ENCODE data around the gene SEZ6L. TPM values are rescaled to one million over a fixed set of nuclear protein-coding genes. Genes with fewer than 3 reads are reported as not detected.

Gene SEZ6L
- polyA plus RNA-seq, 2 of the 4 experiments (the other 2 are of a cell fraction): not detected

DNA sequence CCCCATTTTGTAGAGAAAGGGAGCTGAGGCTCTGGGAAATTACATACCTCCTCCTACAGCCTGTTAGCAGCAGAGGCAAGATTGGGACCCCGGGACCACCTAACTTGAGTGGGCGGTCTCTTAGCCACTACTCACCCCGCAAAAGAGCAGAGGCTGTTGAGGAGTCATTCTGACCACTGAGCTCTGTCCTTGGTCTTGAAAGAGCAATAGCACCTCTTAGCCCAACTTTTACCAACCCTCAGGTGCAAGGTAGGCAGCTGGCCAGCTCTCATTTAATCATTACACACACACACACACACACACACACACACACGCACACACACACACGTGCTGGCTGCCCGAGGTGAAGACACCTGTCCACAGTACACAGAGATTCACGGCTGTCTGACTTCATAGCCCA, 144.0 kb downstream of the SEZ6L start:
- Histone ChIP-seq H3K9me3 (no peaks in the 10 kb centered on the region), H3K4me2 (no peak overlapping the region), H3K27ac (no peak overlapping the region), H3K4me3 (no peak overlapping the region), H3K4me1 (no peaks in the 10 kb centered on the region)
- ChIA-PET POLR2A (no interaction called here), CTCF (interaction anchor here (0.7 to 1.4 kb wide), 2 partner anchors 9 to 17 kb away, joined by 3 read pairs; no protein-coding TSS in a partner anchor)
- FAIRE-seq: no peak
- no peak for TF ChIP-seq POLR2AphosphoS2 (conservative IDR thresholded peaks at IDR 0.05; ENCODE audit: low read length)
- TF ChIP-seq, protein P1, sequence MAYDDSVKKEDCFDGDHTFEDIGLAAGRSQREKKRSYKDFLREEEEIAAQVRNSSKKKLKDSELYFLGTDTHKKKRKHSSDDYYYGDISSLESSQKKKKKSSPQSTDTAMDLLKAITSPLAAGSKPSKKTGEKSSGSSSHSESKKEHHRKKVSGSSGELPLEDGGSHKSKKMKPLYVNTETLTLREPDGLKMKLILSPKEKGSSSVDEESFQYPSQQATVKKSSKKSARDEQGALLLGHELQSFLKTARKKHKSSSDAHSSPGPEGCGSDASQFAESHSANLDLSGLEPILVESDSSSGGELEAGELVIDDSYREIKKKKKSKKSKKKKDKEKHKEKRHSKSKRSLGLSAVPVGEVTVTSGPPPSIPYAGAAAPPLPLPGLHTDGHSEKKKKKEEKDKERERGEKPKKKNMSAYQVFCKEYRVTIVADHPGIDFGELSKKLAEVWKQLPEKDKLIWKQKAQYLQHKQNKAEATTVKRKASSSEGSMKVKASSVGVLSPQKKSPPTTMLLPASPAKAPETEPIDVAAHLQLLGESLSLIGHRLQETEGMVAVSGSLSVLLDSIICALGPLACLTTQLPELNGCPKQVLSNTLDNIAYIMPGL (CRISPR knock-in tag; IDR thresholded peaks at IDR 0.05; ENCODE audit: borderline replicate concordance): no peak
- no peak for TF ChIP-seq CEBPB (IDR thresholded peaks at IDR 0.05)
- TF ChIP-seq BHLHE40 (IDR thresholded peaks at IDR 0.05; ENCODE audit: low read depth, low read length): no peak
- TF ChIP-seq JUNB (IDR thresholded peaks at IDR 0.05): no peak
- TF ChIP-seq, protein P2, sequence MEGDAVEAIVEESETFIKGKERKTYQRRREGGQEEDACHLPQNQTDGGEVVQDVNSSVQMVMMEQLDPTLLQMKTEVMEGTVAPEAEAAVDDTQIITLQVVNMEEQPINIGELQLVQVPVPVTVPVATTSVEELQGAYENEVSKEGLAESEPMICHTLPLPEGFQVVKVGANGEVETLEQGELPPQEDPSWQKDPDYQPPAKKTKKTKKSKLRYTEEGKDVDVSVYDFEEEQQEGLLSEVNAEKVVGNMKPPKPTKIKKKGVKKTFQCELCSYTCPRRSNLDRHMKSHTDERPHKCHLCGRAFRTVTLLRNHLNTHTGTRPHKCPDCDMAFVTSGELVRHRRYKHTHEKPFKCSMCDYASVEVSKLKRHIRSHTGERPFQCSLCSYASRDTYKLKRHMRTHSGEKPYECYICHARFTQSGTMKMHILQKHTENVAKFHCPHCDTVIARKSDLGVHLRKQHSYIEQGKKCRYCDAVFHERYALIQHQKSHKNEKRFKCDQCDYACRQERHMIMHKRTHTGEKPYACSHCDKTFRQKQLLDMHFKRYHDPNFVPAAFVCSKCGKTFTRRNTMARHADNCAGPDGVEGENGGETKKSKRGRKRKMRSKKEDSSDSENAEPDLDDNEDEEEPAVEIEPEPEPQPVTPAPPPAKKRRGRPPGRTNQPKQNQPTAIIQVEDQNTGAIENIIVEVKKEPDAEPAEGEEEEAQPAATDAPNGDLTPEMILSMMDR (IDR thresholded peaks at IDR 0.05): no peak
- TF ChIP-seq RFX5 (IDR thresholded peaks at IDR 0.05): no peak
- TF ChIP-seq CHD4 (IDR thresholded peaks at IDR 0.05; ENCODE audit: borderline replicate concordance): no peak
- no peak for TF ChIP-seq NR3C1 (IDR thresholded peaks at IDR 0.05)
- TF ChIP-seq RAD21 (conservative IDR thresholded peaks at IDR 0.05 in 1 of 2, IDR thresholded peaks at IDR 0.05 in 1 of 2): no peak
- ATAC-seq: no peak
- WGBS (ENCODE audit: missing lambda C conversion rate): 13% methylated on average over 5 of the region's 7 CpGs
- DNase-seq (ENCODE audit: low read depth in 1 of 2, low spot score in 1 of 2): no peak

DNA sequence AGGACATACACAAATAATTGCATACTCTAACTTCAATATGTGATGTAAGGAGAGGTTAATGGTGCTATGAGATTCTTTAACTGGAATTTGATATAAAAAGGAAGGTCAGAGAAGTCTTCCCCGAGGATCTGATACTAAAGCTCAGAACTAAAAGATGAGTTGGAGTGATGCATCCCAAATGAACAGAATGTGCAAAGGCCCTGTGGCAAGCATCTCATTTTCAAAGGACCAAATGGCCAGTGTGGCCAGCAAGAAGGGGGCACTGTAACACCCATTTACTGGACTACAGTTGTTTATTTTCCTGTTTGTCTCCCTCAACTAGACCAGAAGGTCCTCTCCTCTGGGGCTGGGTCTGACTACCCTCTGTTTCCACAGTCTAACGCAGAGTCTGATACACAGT, 144.9 kb downstream of the SEZ6L start:
- WGBS (ENCODE audit: missing lambda C conversion rate): 10% methylated on average over 2 of the region's 2 CpGs
- H3K9me3 ChIP-seq: no peaks in the 10 kb centered on the region
- no peak for DNase-seq (ENCODE audit: low read depth in 1 of 2, low spot score in 1 of 2)
- ChIA-PET CTCF (interaction anchor here (0.7 kb wide), 1 partner anchor 73 kb away, joined by 3 read pairs; no protein-coding TSS in a partner anchor), POLR2A (no interaction called here)
- TF ChIP-seq TFCP2L1 (CRISPR knock-in tag; IDR thresholded peaks at IDR 0.05) (no peak), PHF8 (IDR thresholded peaks at IDR 0.05; ENCODE audit: borderline replicate concordance, low read depth) (no peak), CBX2 (IDR thresholded peaks at IDR 0.05; ENCODE audit: borderline replicate concordance, low read depth) (no peak), ESRRA (IDR thresholded peaks at IDR 0.05; ENCODE audit: borderline replicate concordance, low read length) (no peak), CHD4 (IDR thresholded peaks at IDR 0.05; ENCODE audit: borderline replicate concordance) (no peak), HEYL (CRISPR knock-in tag; IDR thresholded peaks at IDR 0.05) (no peak), RCOR1 (IDR thresholded peaks at IDR 0.05; ENCODE audit: low read depth, low read length) (no peak), RAD21 (conservative IDR thresholded peaks at IDR 0.05 in 1 of 2, IDR thresholded peaks at IDR 0.05 in 1 of 2) (no peak), POLR2A (IDR thresholded peaks at IDR 0.05; ENCODE audit: low read length) (no peak), RFX5 (IDR thresholded peaks at IDR 0.05) (no peak)
- TF ChIP-seq, protein P3, sequence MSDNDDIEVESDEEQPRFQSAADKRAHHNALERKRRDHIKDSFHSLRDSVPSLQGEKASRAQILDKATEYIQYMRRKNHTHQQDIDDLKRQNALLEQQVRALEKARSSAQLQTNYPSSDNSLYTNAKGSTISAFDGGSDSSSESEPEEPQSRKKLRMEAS (IDR thresholded peaks at IDR 0.05): no peak
- TF ChIP-seq, protein P4, sequence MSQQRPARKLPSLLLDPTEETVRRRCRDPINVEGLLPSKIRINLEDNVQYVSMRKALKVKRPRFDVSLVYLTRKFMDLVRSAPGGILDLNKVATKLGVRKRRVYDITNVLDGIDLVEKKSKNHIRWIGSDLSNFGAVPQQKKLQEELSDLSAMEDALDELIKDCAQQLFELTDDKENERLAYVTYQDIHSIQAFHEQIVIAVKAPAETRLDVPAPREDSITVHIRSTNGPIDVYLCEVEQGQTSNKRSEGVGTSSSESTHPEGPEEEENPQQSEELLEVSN (IDR thresholded peaks at IDR 0.05; ENCODE audit: borderline replicate concordance, low read depth): no peak
- TF ChIP-seq, protein P2 (IDR thresholded peaks at IDR 0.05): no peak
- no peak for FAIRE-seq
- ATAC-seq: no peak
- H3K27ac ChIP-seq: no peak overlapping the region
- no peak overlapping the region for H3K4me3 ChIP-seq
- H3K4me2 ChIP-seq: no peak overlapping the region
- no peaks in the 10 kb centered on the region for H3K4me1 ChIP-seq

All from A549 (cell line).